ENCODE results near the gene PCBP4. TPM values are rescaled to one million over a fixed set of nuclear protein-coding genes. Genes with fewer than 3 reads are reported as not detected.
A peak's percentile ranks its signal among the peaks of the same experiment; 100 is the strongest.

PCBP4 gene
- total RNA-seq, 1 experiment from 2014 or later: 48.8 TPM

GRCh38 chr3:51986010-51986947 is 19.0 kb upstream of the PCBP4 start:
- H3K36me3 ChIP-seq (ENCODE audit: control insufficient read depth in 1 of 2, insufficient read depth in 2 of 2, low read length in 2 of 2): no peaks in the 10 kb centered on the region
- ChIA-PET POLR2A (interaction anchor here (1.3 kb wide), 1 partner anchor 10 kb away, joined by 3 read pairs; the partner anchor contains the start of gene RPL29), CTCF (interaction anchor here (0.6 kb wide), 1 partner anchor 12 kb away, joined by 3 read pairs; the partner anchor contains the start of gene ABHD14B), RAD21 (ENCODE audit: low non-redundant PET in 1 of 2, low total read pairs in 2 of 2, uncharacterized antibody in 2 of 2, unreplicated experiment in 2 of 2) (no interaction called here)
- no peak for ATAC-seq
- no peaks in the 10 kb centered on the region for H3K9me2 ChIP-seq (ENCODE audit: insufficient read depth)
- intact Hi-C loops (cut with micrococcal nuclease): no loop called here
- no peak overlapping the region for H3K27ac ChIP-seq (ENCODE audit: low read depth, low read length)
- DNase-seq (ENCODE audit: low read depth, low spot score): no peak
- H3K4me3 ChIP-seq (replicated peaks in 1 of 2; ENCODE audit: low read depth in 1 of 2, low read length in 2 of 2): no peak overlapping the region
- peaks cover 20 to 54% of the 10 kb centered on the region in 2 experiments for H3K4me1 ChIP-seq (ENCODE audit: control insufficient read depth in 1 of 2, insufficient read depth in 2 of 2, low read length in 2 of 2)
- no peaks in the 10 kb centered on the region for H3K27me3 ChIP-seq (ENCODE audit: insufficient read depth, low read length)
- TF ChIP-seq ZBTB33 (IDR thresholded peaks at IDR 0.05; ENCODE audit: extremely low read depth, insufficient replicate concordance, low read length) (no peak), ATF3 (IDR thresholded peaks at IDR 0.05) (no peak), SIN3A (IDR thresholded peaks at IDR 0.05; ENCODE audit: low read depth) (no peak), ZNF274 (IDR thresholded peaks at IDR 0.05; ENCODE audit: low read depth, low read length) (no peak), CTCF (IDR thresholded peaks at IDR 0.05 in 2 of 3, conservative IDR thresholded peaks at IDR 0.05 in 1 of 3; ENCODE audit: borderline replicate concordance in 1 of 3, insufficient read depth in 1 of 3, low read depth in 2 of 3, low read length in 2 of 3) (no peak), JUND (IDR thresholded peaks at IDR 0.05) (no peak), CBX3 (IDR thresholded peaks at IDR 0.05; ENCODE audit: low read depth) (no peak), FOSL1 (IDR thresholded peaks at IDR 0.05; ENCODE audit: low read depth) (no peak), EZH2phosphoT487 (IDR thresholded peaks at IDR 0.05; ENCODE audit: borderline replicate concordance) (no peak), EGR1 (IDR thresholded peaks at IDR 0.05; ENCODE audit: low read depth) (no peak), ELF1 (IDR thresholded peaks at IDR 0.05; ENCODE audit: borderline replicate concordance, low read depth) (no peak), YY1 (IDR thresholded peaks at IDR 0.05; ENCODE audit: extremely low read depth, insufficient replicate concordance, low read depth, low read length) (no peak)
- no TSS peak for BruUV-seq (replicated peaks)
- no peak overlapping the region for H2AFZ ChIP-seq (ENCODE audit: low read depth, low read length, poor library complexity, severe bottlenecking)
- peaks cover 3% of the 10 kb centered on the region for H3K79me2 ChIP-seq (ENCODE audit: insufficient read depth, low read length)
- peak overlapping the region; percentile 41 for H3K4me2 ChIP-seq (ENCODE audit: low read length)
- no peaks in the 10 kb centered on the region for H4K20me1 ChIP-seq (ENCODE audit: insufficient read depth)
- H3K9me3 ChIP-seq (ENCODE audit: control insufficient read depth in 1 of 2, insufficient read depth in 1 of 2, low read depth in 1 of 2, low read length in 2 of 2): no peaks in the 10 kb centered on the region
- no peak overlapping the region for H3K9ac ChIP-seq (ENCODE audit: low read length)
